Body of pancreas (tissue), 4 donors: ENCODE data around the gene TCF12. TPM values are rescaled to one million over a fixed set of nuclear protein-coding genes. Genes with fewer than 3 reads are reported as not detected.

ENCODE experiments used
- ATAC-seq: fragments of 150-250 bp; one replicate; pipeline ENCODE4 v1.9.1; 2016
- DNase-seq, 4 donors: peaks; one replicate each; pipeline ENCODE4 v3.0.0-alpha.2; 2019
- H3K27ac ChIP-seq, 4 donors: fragments of 200-600 bp; sonication (generic); 1 replicate in 3 of 4; 2 replicates in 1 of 4; pipeline versions ENCODE4 v1.5.1 to v1.6.1; 2016 to 2019; ENCODE audit warnings: mild to moderate bottlenecking in 1 of 4, mixed read lengths in 1 of 4, moderate library complexity in 1 of 4
- H3K27me3 ChIP-seq, 2 donors: fragments of 200-600 bp; sonication (generic); one replicate each; pipeline ENCODE4 v1.6.0; 2016; ENCODE audit warnings: mild to moderate bottlenecking in 1 of 2
- H3K36me3 ChIP-seq, 2 donors: fragments of 200-600 bp; sonication (generic); replicated peaks in 1 of 2; 2 replicates each; pipeline ENCODE4 v1.5.1; 2016; ENCODE audit warnings: low read depth in 2 of 2; ENCODE audit not compliant: insufficient read depth in 1 of 2
- H3K4me1 ChIP-seq: fragments of 200-600 bp; sonication (generic); one replicate; pipeline ENCODE4 v1.6.0; 2016
- H3K4me3 ChIP-seq, 2 donors: fragments of 200-600 bp; sonication (generic); 1 replicate in 1 of 2; 2 replicates in 1 of 2; pipeline ENCODE4 v1.5.1; 2016 to 2019
- H3K9me3 ChIP-seq, 3 donors: fragments of 200-600 bp; sonication (generic); 1 replicate in 2 of 3; 2 replicates in 1 of 3; pipeline ENCODE4 v1.5.1; 2016
- POLR2A ChIP-seq, 3 donors: fragments of 450-650 bp; IDR thresholded peaks; one replicate each; pipeline ENCODE4 v1.6.1; 2016; ENCODE audit warnings: antibody characterized with exemption in 3 of 3, mild to moderate bottlenecking in 2 of 3
- whole genome bisulfite sequencing, 2 donors: methylation state at CpG; one replicate each; pipeline ENCODE4 v1.1.5; 2017; 5-methylcytosine and 5-hydroxymethylcytosine counted together
- intact Hi-C: fragments of 100-400 bp; cut with DNase I; formaldehyde crosslinking; loops from one replicate; pipeline ENCODE4 v1.15.1; 2023
- total RNA-seq, 2 donors: library from RNA; depleted of rRNA; stranded (reverse); fragments of >200 nt; gene quantifications; one replicate each; pipeline ENCODE4 v1.1.0, GENCODE V29; 2016
- TF ChIP-seq, protein P1 (sequence below), 7 experiments: fragments of 450-650 bp in 4 of 7; fragments of 200-600 bp in 3 of 7; sonication (generic) in 3 of 7; IDR thresholded peaks; one replicate each; pipeline ENCODE4 v1.5.1; 2016 to 2019; ENCODE audit warnings: antibody characterized with exemption in 7 of 7

Gene TCF12
- total RNA-seq, 2 donors from 2014 or later = 27.2 to 49.4 TPM

DNA sequence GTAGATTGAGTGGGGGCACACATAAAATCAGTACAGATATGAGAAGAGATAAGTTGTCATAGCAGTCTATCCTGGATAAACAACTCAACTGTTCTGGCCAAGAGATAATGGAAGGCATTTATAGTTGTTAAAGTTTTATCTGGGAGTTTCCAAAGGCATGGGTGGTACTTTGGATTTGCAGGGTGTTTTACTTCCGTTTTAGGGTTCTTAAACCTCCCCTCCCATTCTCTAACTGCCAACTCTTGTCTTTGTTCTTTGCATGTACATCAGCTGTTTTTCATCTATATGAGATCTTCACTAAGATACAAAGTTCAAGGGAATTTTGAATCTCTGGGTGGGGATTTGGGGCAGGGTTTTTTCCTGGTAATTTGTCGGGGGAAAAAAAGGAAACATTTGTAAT is 283.1 kb downstream of the TCF12 start:
- Histone ChIP-seq H3K27me3 (no peaks in the 10 kb centered on the region), H3K36me3 (no peaks in the 10 kb centered on the region), H3K4me3 (no peak overlapping the region), H3K27ac (no peak overlapping the region), H3K4me1 (peaks cover 5% of the 10 kb centered on the region), H3K9me3 (no peaks in the 10 kb centered on the region)
- no peak for TF ChIP-seq POLR2A (IDR thresholded peaks at IDR 0.05)
- TF ChIP-seq, protein P1, sequence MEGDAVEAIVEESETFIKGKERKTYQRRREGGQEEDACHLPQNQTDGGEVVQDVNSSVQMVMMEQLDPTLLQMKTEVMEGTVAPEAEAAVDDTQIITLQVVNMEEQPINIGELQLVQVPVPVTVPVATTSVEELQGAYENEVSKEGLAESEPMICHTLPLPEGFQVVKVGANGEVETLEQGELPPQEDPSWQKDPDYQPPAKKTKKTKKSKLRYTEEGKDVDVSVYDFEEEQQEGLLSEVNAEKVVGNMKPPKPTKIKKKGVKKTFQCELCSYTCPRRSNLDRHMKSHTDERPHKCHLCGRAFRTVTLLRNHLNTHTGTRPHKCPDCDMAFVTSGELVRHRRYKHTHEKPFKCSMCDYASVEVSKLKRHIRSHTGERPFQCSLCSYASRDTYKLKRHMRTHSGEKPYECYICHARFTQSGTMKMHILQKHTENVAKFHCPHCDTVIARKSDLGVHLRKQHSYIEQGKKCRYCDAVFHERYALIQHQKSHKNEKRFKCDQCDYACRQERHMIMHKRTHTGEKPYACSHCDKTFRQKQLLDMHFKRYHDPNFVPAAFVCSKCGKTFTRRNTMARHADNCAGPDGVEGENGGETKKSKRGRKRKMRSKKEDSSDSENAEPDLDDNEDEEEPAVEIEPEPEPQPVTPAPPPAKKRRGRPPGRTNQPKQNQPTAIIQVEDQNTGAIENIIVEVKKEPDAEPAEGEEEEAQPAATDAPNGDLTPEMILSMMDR (IDR thresholded peaks at IDR 0.05) = no peak
- intact Hi-C loops = no loop called here
- WGBS, 2 donors = 73 to 84% methylated on average over 2 of the region's 2 CpGs
- no peak for DNase-seq
- ATAC-seq = no peak

DNA sequence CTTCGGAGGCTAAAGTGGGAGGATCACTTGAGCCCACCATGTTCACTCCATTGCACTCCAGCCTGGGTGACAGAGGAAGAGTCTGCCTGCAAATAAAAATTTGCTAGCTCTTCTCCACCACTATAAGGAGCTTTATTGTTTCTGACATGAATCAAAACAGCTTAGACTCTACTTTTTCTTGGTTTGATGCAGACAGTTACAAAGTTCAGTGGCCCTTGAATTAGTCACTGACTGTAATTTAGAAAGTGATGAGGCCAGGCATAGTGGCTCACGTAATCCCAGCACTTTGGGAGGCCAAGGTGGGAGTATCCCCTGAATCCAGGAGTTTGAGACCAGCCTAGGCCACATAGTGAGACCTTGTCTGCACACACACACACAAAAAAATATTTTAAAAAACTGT is 285.5 kb downstream of the TCF12 start:
- peaks cover 1% of the 10 kb centered on the region for H3K4me1 ChIP-seq
- no peak overlapping the region for H3K27ac ChIP-seq
- H3K9me3 ChIP-seq = no peaks in the 10 kb centered on the region
- ATAC-seq (no peak), DNase-seq (no peak)
- H3K36me3 ChIP-seq = no peaks in the 10 kb centered on the region
- WGBS, 2 donors = 89 to 94% methylated on average over 2 of the region's 2 CpGs
- no peak overlapping the region for H3K4me3 ChIP-seq
- intact Hi-C loops = no loop called here
- H3K27me3 ChIP-seq = no peaks in the 10 kb centered on the region
- TF ChIP-seq, protein P1 (IDR thresholded peaks at IDR 0.05) = no peak
- TF ChIP-seq POLR2A (IDR thresholded peaks at IDR 0.05) = no peak

DNA sequence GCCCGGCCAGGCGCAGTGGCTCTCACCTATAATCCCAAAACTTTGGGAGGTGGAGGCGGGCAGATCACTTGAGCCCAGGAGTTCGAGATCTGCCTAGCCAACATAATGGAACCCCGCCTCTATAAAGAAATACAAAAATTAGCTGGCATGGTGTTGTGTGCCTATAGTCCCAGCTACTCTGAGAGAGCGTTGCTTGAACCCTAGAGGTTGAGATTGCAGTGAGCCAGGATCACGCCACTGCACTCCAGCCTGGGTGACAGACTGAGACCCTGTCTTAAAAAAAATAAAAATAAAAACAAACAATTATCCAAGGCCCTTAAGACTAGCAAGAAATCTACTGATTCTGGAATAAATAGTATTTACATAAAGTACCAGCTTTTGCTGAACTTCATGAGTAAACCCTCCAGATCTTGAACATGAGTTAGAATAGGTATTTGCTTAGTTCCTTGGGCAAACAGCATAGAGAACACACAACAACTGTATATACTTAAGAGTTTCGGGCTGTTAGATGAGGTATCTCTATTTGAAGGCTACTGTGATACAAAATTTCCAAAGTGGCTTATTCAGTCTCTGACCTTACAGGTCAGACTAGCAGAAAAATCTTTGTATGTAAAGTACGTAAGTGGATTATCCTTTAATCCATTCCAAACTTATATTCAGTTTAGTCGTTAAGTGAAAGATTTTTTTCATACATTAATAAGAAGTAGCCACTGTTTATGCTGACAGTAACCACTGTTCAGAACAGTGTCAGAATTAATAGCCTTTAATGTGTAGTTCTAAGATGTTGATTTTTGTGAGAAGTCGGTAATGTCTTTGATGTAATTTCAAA is 286.8 kb downstream of the TCF12 start:
- Histone ChIP-seq H3K27ac (no peak overlapping the region), H3K4me1 (no peaks in the 10 kb centered on the region), H3K9me3 (no peaks in the 10 kb centered on the region), H3K36me3 (no peaks in the 10 kb centered on the region), H3K4me3 (no peak overlapping the region), H3K27me3 (no peaks in the 10 kb centered on the region)
- ATAC-seq (no peak), DNase-seq (no peak)
- TF ChIP-seq POLR2A (IDR thresholded peaks at IDR 0.05) = no peak
- TF ChIP-seq, protein P1 (IDR thresholded peaks at IDR 0.05) = no peak
- WGBS, 2 donors = 76 to 84% methylated on average over 11 of the region's 11 CpGs
- intact Hi-C loops = no loop called here

DNA sequence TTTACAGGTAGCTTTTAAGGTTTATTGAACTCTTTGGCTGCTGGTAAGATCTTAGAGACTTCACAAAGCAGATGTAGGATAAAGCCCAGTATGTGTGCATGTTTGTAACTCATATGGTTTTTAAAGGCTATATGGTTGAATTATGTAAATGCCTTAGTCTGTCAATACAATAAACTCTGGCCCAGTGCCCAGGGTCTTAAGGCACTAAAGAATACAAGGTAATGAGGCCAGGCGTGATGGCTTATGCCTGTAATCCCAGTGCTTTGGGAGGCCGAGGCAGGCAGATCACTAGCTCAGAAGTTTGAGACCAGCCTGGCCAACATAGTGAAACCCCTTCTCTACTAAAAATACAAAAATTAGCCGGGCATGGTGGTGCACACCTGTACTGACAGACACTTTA is 287.6 kb downstream of the TCF12 start:
- Histone ChIP-seq H3K27ac (no peak overlapping the region), H3K4me1 (no peaks in the 10 kb centered on the region), H3K27me3 (no peaks in the 10 kb centered on the region), H3K4me3 (no peak overlapping the region), H3K9me3 (no peaks in the 10 kb centered on the region), H3K36me3 (no peaks in the 10 kb centered on the region)
- 88 to 96% methylated on average over 3 of the region's 3 CpGs for WGBS, 2 donors
- intact Hi-C loops = no loop called here
- TF ChIP-seq POLR2A (IDR thresholded peaks at IDR 0.05) = no peak
- TF ChIP-seq, protein P1 (IDR thresholded peaks at IDR 0.05) = no peak
- ATAC-seq = no peak
- no peak for DNase-seq

DNA sequence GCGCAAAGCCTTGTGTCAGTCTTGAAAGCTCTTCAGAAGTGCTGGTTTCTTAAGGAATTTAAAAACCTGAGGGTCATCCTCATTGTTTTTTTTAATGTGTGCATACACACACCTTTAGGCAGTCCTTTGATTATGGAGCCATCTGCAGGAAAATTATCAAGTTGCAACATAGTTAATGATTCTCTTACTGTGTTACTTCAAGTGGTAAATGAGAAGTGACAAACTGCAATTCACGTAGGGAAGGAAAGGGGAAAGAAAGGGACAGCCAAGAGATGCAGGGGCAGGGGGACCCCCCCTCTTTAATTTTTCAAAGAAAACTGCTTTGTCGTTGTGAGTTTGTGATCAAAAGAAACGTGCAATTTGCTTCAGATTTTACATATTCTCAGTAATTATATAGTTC is 295.4 kb downstream of the TCF12 start:
- no peaks in the 10 kb centered on the region for H3K9me3 ChIP-seq
- no peaks in the 10 kb centered on the region for H3K36me3 ChIP-seq
- ATAC-seq (peak; percentile 27), DNase-seq (no peak)
- H3K27ac ChIP-seq = no peak overlapping the region
- intact Hi-C loops = no loop called here
- 8% methylated on average over 4 of the region's 4 CpGs for WGBS, 2 donors
- no peaks in the 10 kb centered on the region for H3K27me3 ChIP-seq
- no peak overlapping the region for H3K4me3 ChIP-seq
- peaks cover 31% of the 10 kb centered on the region for H3K4me1 ChIP-seq
- no peak for TF ChIP-seq POLR2A (IDR thresholded peaks at IDR 0.05)
- TF ChIP-seq, protein P1 (IDR thresholded peaks at IDR 0.05) = peak in 6 of 7 experiments; percentile 37 to 69 (median 62)
